ENCODE measurements around the gene MUC5AC. TPM values are rescaled to one million over a fixed set of nuclear protein-coding genes. Genes with fewer than 3 reads are reported as not detected.
A peak's percentile ranks its signal among the peaks of the same experiment; 100 is the strongest.
"Not testable (repeated sequence)": the region's sequence is repeated elsewhere in the genome, so short reads cannot be mapped to it uniquely, and the experiment has no call there.

Gene MUC5AC
- total RNA-seq, 1 experiment from 2014 or later = under 0.01 TPM

DNA sequence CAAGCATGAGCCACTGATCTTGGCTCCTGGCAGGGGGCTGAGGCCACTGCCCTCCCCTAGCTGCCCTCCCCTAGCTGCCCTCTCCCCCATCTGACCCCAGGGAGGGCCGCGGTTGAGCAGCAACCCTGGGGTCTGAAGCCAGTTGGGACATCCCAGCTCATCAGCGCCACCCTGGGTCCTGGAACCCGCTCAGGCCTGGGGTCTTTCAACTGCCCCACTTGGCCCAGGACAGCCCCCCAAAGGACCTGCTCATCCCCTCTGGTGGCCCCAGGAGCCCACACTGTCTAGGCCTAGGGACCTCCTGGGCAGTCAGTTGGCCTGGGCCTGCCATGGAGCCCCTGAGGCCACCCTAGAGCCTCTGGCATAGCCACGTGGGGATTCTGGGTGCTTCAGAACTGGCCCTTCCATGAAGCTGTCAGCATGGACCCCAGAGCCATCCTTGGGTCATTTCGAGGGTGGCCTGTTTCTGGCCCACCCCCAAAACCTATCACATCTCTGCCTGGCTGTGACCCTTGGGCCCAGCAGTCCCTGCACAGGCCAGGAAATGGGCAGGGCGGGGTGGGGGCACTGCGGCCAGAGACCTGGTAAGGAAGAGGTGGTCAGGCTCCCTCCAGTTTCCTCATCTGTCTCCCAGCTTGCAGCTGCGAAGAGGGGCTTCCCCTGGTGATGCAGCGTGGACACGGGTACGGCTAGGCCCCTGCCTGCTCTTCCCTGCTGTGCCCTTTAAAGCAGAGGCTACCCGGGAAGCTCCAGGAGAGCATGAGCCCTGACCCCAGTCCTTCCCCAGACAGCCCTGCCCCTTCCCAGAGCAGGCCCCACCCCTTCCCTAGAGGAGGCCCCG is 45.2 kb upstream of the MUC5AC start:
- TF ChIP-seq E2F5 (CRISPR knock-in tag; IDR thresholded peaks at IDR 0.05) = no peak
- Mint-ChIP-seq H3K4me3 (no peak overlapping the region), H3K9me3 (peaks cover 8% of the 10 kb centered on the region; the same call in 1 of the 2 replicates), H3K36me3 (no peaks in the 10 kb centered on the region), H3K27me3 (ENCODE audit: low read depth) (no peaks in the 10 kb centered on the region), H3K27ac (no peak overlapping the region), H3K4me1 (no peaks in the 10 kb centered on the region)
- ATAC-seq (no peak), DNase-seq (ENCODE audit: low spot score) (peak; percentile 17)
- CTCF ChIA-PET = interaction anchor here (1.2 kb wide), 1 partner anchor 402 kb away, joined by 3 read pairs; no protein-coding TSS in a partner anchor
- POLR2A ChIA-PET = no interaction called here

DNA sequence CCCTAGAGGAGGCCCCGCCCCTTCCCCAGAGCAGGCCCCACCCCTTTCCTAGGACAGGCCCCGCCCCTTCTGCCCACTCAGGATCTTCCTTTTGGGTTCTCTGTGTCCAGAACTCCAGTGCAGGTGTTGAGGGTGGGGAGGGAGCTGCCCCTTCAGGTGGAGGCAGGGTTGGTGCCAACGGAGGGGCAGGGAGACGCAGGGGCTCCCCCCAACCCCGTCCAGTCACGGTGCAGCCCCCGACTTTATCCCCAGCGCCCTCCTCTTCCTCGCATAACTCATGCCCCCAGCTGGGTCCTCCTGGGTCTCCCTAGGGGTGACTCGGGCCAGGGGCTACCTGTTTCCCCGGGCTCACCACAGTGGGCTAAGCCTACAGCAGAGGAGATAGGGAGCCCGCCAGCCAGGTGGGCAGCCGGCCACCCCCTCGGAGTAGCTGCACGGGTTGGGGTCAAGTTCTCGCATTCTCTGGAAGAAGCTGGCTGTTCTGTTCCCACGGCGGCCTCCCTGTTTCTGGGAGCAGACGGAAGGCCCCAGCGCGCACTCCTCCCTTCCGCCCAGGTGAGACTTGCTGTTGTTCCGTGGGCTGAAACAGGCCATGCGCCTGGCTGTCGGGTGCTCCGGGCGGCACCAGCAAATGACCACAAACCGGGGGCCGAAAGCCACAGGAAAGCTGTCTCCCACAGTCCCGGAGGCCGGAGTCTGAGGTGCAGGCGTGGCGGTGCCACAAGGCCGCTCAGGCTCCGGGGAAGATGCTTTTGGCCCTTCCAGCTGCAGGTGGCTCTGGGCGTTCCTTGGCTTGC is 44.1 kb upstream of the MUC5AC start:
- H3K4me1 Mint-ChIP-seq = no peaks in the 10 kb centered on the region
- CTCF ChIA-PET = interaction anchor here (0.6 to 1.3 kb wide), 3 partner anchors 20 to 261 kb away, joined by 3 read pairs; no protein-coding TSS in a partner anchor
- peaks cover 8% of the 10 kb centered on the region; the same call in 1 of the 2 replicates for H3K9me3 Mint-ChIP-seq
- no peaks in the 10 kb centered on the region for H3K36me3 Mint-ChIP-seq
- TF ChIP-seq ZNF396 (CRISPR knock-in tag; IDR thresholded peaks at IDR 0.05; ENCODE audit: borderline replicate concordance) (no peak), ERG (CRISPR knock-in tag; IDR thresholded peaks at IDR 0.05) (no peak), ETV6 (CRISPR knock-in tag; IDR thresholded peaks at IDR 0.05) (no peak), USF1 (CRISPR knock-in tag; IDR thresholded peaks at IDR 0.05) (no peak)
- TF ChIP-seq, protein P1, sequence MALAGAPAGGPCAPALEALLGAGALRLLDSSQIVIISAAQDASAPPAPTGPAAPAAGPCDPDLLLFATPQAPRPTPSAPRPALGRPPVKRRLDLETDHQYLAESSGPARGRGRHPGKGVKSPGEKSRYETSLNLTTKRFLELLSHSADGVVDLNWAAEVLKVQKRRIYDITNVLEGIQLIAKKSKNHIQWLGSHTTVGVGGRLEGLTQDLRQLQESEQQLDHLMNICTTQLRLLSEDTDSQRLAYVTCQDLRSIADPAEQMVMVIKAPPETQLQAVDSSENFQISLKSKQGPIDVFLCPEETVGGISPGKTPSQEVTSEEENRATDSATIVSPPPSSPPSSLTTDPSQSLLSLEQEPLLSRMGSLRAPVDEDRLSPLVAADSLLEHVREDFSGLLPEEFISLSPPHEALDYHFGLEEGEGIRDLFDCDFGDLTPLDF (CRISPR knock-in tag; IDR thresholded peaks at IDR 0.05) = no peak
- TF ChIP-seq, protein P2, sequence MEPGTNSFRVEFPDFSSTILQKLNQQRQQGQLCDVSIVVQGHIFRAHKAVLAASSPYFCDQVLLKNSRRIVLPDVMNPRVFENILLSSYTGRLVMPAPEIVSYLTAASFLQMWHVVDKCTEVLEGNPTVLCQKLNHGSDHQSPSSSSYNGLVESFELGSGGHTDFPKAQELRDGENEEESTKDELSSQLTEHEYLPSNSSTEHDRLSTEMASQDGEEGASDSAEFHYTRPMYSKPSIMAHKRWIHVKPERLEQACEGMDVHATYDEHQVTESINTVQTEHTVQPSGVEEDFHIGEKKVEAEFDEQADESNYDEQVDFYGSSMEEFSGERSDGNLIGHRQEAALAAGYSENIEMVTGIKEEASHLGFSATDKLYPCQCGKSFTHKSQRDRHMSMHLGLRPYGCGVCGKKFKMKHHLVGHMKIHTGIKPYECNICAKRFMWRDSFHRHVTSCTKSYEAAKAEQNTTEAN (CRISPR knock-in tag; IDR thresholded peaks at IDR 0.05) = no peak
- ATAC-seq (no peak), DNase-seq (ENCODE audit: low spot score) (peak; percentile 23)
- H3K27ac Mint-ChIP-seq = no peak overlapping the region
- POLR2A ChIA-PET = interaction anchor here (0.6 kb wide), 1 partner anchor 229 kb away, joined by 5 read pairs; no protein-coding TSS in a partner anchor
- H3K4me3 Mint-ChIP-seq = no peak overlapping the region
- no peaks in the 10 kb centered on the region for H3K27me3 Mint-ChIP-seq (ENCODE audit: low read depth)

DNA sequence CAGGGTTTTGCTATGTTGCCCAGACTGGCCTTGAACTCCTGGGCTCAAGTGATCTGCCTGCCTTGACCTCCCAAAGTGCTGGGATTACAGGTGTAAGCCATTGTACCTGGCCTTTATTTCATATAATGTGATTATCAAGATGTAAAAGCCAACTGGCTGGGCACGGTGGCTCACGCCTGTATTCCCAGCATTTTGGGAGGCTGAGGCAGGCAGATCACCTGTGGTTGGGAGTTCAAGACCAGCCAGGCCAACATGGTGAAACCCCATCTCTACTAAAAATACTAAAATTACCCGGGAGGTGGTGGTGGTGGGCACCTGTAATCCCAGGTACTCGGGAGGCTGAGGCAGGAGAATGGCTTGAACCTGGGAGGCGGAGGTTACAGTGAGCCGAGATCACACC is 42.5 kb upstream of the MUC5AC start:
- CTCF ChIA-PET, H3K4me3 Mint-ChIP-seq: not testable (repeated sequence)

DNA sequence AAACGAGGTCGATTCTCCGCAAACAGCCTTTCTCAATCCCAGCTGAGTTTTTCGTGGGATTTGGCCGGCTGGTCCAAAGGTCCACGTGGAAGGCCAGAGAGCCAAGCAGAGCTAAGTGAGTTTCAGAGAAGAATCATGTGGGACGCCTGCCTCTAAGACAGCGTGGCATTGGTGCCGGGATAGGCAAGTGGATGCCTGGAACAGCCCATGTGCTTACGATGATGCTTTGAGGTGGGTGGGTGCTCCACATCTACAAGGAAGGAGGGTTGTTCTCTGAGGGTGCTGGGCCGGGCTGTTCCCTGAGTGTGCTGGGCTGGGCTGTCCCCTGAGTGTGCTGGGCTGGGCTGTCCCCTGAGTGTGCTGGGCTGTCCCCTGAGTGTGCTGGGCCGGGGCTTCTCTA is 41.6 kb upstream of the MUC5AC start:
- peaks cover 2% of the 10 kb centered on the region; the same call in 1 of the 2 replicates for H3K9me3 Mint-ChIP-seq
- H3K4me1 Mint-ChIP-seq = no peaks in the 10 kb centered on the region
- no peak overlapping the region for H3K27ac Mint-ChIP-seq
- CTCF ChIA-PET = interaction anchor here (0.5 kb wide), 1 partner anchor 437 kb away, joined by 3 read pairs; no protein-coding TSS in a partner anchor
- H3K27me3 Mint-ChIP-seq (ENCODE audit: low read depth) = no peaks in the 10 kb centered on the region
- POLR2A ChIA-PET = no interaction called here
- ATAC-seq (no peak), DNase-seq (ENCODE audit: low spot score) (no peak)
- no peak overlapping the region for H3K4me3 Mint-ChIP-seq
- no peaks in the 10 kb centered on the region for H3K36me3 Mint-ChIP-seq
- no peak for TF ChIP-seq HMGXB4 (CRISPR knock-in tag; IDR thresholded peaks at IDR 0.05)
- TF ChIP-seq NR1H2 (CRISPR knock-in tag; IDR thresholded peaks at IDR 0.05) = no peak
- TF ChIP-seq TCF7 (CRISPR knock-in tag; IDR thresholded peaks at IDR 0.05; ENCODE audit: low read depth) = no peak
- TF ChIP-seq MYBL2 (CRISPR knock-in tag; IDR thresholded peaks at IDR 0.05) = no peak
- no peak for TF ChIP-seq ZNF317 (CRISPR knock-in tag; IDR thresholded peaks at IDR 0.05; ENCODE audit: borderline replicate concordance, low read depth)
- no peak for TF ChIP-seq STAT6 (CRISPR knock-in tag; conservative IDR thresholded peaks at IDR 0.05; ENCODE audit: low read depth)

More for the DNA sequence above, 42.5 kb upstream of the MUC5AC start:
- POLR2A ChIA-PET; H3K27ac Mint-ChIP-seq; H3K4me1 Mint-ChIP-seq; DNase-seq (ENCODE audit: low spot score); ATAC-seq; H3K36me3 Mint-ChIP-seq; H3K27me3 Mint-ChIP-seq (ENCODE audit: low read depth); H3K9me3 Mint-ChIP-seq: not testable (repeated sequence)
